GM21529 (cell line): ENCODE data around the gene BASP1.

ENCODE experiments used
- ATAC-seq: cut with Tn5 transposase; IDR thresholded peaks from one replicate; pipeline ENCODE4 v1.9.1; 2021; ENCODE audit not compliant: unreplicated experiment

The BASP1 gene

DNA sequence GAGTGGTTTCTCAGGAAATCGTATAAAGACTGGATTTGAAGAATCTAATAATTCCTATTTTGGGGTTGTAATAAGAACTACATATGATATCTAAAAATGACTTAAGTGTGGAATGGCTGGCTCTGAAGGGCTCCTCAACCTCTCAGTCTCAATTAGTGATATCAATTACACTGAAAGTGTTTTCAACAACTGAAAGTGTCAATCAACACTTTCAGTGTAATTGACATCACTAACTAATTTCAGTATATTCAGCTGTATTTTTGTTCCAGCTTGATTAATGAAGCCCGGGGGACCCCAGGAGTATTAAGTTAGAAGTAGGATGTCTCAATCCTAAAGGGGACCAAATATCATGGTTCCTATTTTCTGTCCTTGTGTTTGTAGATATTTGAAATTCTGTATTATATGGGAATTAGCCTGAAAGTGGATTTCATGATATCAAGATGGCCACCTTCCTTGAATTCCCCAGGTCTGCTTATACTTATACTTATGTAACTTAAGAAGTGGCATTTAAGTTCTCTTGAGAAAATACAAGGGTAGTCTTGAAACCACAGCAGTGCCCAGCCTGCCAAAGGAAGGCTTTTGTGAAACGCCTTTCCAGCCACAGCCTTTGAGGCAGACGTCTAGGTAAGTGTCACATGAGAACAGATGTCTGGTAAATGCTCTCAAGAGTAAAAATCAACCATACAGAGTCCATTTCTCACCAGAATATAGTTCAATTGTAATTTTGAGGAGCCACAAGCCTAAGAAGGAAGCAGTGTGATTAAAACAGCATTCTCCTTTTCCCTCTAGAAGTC is 4.6 kb downstream of the BASP1 start:
- ATAC-seq: no peak

DNA sequence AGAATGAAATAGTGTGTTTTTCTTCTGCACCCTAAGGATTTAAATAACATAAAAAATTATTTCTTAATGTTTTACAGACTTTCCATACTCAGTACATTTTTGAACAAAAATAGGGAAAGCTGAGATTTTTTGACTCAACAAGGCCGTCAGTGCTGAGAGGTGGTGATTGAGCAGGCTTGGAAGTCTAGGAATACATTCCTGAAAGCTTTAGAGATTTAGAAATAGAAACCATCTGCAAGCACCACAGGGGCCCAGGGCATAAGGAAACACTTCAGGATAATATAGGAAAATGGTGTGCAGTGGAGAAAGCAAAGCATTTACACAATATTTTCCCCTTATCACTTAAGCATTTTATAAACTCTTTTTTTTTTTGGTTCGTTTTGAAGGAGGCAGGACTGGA is 5.2 kb downstream of the BASP1 start:
- ATAC-seq: no peak

DNA sequence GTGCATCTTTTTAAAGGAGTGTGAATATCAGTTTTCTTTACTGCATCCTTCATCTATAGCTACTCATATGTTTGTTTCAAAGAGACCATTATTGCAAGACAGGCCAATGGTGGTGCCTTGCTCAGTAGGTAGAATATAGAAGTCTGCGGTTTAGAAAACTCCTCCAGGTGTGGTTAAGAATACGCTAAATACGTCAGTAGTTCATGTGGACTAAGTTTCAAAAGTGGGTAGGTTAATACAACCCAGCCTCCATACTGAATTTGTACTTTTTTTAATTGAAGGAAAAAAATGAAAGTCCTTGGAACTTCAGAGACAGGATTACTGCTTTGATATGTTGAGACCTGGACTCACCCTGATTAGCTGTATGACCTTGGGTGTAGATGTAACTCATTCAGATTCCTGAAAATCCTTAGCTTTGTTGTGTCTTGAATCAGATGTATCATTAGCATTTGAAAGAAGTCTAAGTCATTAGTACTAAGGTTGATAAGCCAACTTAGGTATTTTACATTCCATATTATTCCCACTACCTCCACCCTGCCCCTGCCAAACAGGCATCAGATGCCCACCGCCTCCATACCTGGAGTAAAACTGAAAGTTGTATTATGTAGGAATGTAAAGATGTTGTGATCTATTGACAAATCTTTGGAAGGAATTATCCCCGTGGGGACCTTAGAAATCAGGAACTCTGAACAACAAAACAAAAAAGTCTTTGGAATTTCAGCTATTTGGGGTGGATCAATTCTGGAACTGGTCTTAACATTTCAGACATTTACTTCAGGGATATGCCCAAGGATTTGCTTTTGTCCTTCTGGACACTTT is 6.1 kb downstream of the BASP1 start:
- peak; percentile 38 for ATAC-seq

DNA sequence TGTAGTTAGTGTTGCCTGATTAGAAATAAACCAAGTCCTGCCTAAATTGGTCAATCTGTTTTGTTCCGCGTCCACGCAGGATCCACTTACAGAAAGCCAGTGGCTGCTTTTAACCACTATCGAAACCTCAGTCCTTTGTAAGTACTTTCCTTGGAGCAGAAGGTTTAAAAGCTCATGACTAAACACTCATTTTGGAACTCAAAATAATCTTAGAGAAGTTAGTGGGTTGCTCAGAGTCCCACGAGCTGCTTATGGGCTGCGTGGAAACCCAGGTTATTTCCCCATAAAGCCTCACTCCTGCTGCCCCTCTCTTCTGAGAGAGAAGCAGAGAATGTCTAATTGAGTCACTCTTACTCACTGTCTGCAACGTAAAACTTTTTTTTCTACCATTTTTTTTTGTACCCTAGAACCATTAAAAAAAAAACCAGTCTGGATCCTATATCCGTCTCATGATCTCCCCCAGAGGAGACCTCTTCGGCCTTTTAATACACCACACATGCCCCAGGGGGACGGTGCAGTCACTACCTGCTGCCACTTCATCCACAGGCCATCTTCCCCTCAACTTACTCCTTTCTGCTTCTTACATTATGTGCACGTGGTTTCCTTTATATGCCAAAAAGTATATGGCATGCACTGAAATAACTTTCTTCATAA is 7.6 kb downstream of the BASP1 start:
- peak; percentile 53 for ATAC-seq

DNA sequence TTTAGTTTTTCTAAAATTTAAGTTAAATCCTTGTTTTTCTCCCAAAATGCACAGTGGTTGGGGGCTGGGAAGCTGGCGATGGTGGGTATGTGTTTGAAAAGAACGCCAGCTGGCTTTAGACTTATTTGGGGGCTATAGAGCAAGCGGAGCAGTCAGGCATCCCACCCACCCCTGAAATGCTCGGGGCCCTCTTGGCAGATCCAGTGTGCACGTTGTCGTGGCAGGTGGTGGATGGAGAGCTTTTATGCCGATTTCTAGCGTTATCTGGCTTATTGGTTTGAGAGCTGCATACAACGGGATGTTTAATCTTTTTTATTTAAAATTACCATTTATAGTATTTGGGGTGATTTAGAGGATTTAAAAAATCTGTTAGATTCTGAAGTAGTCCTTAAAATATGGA is 8.1 kb downstream of the BASP1 start:
- no peak for ATAC-seq

DNA sequence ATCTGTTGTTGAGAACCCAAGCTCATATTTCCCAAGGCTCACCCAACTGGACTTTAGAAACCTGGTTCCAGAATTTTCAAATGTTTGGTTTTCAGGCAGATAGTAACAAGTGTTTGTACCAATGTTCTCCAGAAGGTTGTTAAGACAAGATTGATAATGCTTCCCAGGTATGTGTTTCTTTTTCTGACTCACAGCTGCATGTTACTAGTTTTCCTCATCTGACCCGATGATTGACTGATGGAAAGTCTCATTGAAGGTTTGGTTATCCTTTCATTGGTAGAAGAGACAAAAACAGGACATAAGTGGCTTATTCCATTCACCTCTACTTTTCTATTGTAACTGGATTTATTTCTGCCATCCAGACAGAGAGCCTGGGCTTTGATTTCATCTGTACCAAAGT is 10.4 kb downstream of the BASP1 start:
- ATAC-seq: no peak

DNA sequence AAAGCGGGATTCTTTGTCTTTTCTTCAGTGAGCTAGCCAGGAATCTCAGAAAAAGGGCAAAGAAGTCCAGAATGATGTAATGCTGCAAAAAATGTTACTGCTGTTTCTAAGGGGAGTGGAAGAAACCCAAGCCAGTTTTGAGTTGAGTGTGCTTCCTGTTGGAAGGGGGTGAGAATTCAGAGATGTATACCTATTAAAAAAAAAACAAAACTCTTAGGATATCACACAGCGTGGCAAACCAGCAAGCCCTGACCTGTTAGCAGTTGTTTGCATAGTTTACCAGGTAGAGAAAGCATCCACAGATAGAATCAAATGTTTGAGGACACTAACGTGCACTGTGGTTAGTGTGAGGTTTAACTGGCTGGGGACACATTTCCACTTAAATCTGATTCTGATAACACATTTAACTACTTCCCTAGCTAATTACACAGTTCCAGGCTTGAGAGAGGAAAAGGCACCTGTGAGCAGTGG is 11.4 kb downstream of the BASP1 start:
- ATAC-seq: peak; percentile 60

DNA sequence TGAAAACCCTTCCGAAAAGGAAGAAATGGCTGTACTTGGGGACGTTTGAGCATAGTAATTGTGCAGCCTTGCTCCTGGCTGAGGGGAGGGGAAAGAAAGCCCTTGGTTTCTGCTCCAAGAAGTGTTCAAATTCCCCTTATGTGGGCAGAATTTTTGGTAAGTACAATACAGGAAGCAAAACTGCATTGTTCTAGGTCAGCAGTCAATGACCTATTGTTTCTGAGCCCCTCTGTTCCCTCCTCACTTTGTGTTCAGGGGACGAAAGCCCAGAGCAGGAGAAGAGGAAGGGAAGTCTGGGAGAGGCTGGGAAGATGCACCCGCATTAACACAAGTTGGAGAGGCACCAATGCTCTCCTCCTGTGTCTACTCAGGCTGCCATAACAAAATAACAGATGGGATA is 11.9 kb downstream of the BASP1 start:
- peak; percentile 41 for ATAC-seq

DNA sequence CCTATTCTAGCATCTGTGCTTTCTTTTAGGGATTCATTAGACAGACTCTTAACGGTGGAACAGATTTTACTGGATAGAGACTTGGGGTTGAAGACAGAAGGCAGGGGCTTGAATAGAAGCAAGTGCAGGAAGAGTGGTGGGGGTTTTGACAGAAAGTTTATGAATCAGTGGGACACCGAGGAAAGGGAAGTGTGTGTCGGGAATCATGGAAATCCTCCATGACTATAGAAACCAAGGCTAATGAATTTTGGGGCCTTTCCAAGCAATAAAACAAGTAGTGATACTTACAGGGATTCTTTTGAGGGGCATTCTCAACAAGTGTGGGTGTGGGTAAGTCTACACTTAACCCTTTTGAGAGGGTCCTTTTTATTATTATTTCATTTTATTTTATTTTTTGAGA is 12.8 kb downstream of the BASP1 start:
- no peak for ATAC-seq

DNA sequence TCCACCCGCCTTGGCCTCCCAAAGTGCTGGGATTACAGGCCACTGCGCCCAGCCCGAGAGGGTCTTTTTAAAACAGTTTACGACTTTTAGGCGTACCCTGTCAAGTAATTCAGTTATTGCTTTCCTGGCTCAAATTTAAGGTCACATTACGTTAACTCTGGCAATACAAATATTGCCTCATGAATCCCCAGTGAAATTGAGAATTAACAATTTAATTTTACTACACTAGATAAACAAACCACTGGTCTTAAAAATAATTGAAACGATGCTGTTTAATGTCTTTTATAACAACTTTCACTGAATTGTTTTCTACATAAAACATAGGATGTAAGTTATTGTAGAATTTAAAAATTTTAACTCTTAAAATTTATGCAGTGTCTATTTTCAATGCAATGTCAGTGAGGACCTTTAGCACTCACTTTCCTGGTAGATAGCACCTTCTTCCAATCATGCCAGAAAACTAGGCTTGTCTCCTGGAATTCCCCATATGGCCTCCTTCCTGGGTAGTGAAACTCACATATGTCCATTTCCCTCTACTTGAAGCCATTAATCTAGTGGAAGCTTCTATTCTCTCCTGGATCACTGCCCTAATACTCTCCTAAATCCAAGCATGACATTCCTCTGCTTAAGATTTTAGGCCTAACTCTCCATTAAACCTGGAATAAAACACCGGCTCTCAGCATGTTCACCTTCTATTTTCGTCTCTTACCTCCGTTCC is 13.5 kb downstream of the BASP1 start:
- no peak for ATAC-seq

DNA sequence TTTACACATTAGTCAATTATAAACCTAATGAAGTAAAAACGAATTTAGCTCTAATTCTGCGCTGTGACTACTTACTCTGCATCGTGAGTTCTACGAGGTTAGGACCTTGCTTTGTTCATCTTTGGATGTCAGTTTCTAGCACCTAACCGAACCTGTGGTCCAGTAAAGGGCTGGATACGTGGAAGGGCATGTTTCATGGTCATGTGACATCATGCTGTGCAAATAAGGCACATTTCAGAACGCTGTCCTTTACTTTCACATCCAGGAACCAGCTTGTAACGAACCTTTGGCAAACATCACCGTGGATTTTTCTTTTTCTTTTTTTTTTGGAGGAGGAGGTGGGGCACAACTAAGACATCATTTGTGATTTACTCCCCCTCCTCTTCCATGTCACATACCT is 15.0 kb downstream of the BASP1 start:
- no peak for ATAC-seq

DNA sequence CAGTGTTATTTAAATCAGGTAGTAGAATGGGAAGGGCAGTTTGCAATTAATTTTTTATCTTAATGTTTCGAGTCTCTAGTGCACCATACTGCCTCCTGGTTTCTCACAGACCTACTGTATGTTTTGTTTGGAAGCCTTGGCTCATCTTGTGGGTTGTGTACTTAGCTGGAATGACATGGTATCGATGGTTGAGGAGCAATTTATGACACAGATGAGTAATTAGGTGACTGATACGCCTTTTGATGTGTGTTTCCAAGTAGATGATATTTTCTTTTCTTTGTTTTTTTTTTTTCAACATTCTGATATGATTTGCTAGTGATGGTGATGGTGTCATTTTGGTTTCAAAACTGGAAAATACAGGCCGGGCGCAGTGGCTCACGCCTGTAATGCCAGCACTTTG is 16.1 kb downstream of the BASP1 start:
- ATAC-seq: no peak

DNA sequence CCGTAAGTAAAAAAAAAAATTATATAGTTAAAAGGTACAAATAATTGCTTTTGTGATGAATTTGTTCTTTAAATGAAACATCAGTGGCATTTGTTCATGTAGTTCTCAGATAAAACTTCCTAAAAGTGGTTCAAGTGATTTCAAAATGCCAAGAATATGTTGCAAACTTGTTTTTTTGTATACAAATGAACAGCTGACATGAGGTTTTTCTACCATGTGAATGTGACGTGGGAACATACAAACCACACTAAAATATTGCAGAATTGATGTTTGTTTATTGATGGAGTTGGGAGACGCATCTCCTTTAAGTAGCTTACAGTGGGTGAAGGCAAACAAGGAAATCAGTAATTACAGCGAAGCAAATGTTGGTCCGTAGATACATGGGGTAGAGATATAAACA is 16.9 kb downstream of the BASP1 start:
- no peak for ATAC-seq

DNA sequence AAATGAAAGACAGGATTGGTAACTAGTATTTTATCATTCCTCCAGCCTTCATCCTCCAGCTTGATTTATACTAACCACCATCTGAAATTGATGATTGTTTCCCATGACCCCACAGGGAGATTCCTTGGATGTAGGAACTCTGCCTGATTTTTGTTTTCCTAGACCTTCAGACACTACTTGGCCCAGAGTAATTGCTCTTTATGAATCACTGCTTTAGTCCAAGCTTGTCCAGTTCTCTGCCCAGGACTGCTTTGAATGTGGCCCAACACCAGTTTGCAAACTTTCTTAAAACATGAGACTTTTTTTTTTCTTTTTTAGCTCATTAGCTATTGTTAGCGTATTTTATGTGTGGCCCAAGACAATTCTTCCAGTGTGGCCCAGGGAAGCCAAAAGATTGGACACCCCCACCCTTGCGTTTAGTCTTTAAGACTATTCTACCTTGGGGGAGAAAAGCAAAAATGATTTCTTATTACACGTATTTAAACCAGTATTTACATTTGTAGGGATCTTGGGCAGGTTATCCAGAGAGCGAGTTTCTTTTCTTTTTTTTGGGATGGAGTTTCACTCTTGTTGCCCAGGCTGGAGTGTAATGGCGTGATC is 18.4 kb downstream of the BASP1 start:
- ATAC-seq: no peak

DNA sequence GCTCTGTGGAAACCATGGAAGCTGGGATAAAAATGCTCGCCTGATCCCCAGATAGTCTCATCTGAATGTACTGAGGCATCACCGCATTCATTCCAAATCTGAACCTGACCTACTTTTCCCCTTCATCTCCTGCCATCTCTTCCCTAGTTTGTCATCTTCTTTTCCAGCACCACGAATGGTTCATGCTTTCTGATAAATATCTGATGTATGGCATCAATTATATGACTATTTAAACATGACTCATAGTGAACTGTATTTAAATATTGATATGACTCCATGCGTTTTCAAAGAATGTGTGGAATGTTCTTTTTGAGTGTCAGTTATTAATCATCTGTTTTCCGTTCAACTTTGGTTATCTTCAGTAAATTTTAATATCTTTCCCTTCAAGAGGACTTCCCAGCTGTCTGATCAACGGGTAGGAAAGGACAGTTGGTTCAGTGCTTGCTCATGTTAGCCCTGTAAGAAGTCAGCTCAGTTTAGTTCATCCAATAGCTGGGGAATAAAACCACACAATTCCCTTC is 21.1 kb downstream of the BASP1 start:
- ATAC-seq: no peak

DNA sequence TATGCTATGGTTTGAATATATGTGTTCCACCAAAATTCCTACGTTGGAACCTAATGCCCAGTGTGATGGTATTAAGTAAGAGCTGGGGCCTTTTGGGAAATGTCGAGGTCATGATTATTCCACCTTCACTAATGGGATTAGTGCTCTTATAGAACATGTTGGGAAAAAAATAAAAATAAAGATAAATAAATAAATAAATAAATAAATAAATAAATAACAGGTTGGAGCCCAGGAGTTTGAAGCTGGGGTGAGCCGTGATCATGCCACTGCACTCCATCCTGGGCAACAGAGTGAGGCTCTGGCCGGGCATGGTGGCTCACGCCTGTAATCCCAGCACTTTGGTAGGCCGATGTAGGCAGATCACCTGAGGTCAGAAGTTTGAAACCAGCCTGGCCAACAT is 22.5 kb downstream of the BASP1 start:
- ATAC-seq: no peak

DNA sequence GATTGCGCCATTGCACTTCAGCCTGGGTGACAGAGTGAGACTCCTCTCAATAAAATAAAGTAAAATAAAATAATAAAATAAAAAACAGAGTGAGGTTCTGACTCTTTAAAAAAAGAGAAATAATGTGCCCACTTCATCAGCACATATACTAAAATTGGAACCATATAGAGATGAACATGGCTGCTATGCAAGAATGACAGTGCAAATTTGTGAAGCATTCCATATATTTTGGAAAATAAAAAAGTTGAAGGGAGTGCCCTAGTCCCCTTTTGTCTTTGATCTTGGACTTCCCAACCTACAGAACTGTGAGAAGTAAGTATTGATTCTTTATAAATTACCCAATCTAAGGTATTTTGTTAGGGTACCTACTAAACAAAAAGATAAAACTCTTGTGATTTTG is 23.1 kb downstream of the BASP1 start:
- ATAC-seq: no peak

DNA sequence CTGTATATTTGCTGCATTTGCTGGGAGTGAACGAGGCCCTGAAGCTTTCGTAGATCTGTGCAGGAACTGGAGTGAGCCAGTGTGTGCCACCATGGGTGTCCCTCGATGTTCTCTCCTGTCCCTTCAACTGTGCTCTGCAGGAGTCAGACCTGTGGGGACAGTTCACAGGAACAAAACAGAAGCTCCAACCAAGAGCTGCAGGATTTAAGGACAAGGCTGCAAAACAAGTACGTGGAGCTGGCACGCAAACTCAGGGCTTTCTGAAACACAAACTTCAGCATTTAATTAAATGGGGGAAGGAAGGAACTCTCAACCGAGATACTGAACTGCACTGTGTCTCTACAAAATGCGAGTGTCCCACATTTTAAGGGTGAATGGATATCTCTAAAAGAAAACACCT is 24.2 kb downstream of the BASP1 start:
- no peak for ATAC-seq

DNA sequence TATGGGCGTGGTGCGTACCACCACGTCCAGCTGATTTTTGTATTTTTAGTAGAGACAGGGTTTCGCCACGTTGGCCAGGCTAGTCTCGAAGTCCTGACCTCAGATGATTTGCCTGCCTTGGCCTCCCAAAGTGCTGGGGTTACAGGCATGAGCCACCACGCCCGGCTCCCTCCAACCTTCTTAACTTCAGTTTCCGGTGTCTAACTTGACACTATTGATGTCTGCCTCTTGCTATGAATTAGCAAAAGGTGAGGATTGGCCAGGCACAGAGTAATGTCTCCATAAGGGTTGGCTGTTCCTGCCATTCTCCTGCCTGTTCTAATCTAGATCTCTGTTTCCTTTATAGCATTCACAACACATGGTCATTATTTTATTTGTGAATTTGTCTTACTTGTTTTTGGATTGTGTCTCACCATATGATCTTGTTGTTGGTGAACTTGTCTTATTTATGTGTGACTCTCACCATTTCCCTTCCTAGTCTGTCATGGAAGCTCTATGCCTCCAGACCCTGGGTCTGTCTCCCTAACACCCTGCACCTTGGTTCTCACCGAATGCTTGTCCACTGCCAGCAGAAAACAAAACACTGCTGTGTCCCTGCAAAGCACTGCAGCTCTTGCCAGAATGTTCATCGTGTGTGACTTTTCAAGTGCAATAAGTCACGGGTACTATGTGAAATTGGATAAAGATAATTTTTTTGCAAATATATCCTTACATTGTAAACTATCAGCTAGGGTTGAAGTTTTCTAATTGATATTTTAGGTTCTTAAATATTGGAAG is 26.0 kb downstream of the BASP1 start:
- ATAC-seq: no peak
